HFF-Myc (cell line): ENCODE data around the gene CCNK.

Experiments used
- DNase-seq: peaks from one replicate; pipeline ENCODE4 v3.0.0-alpha.2; 2011; ENCODE audit warnings: low read depth; ENCODE audit errors: extremely low read depth
- H3K4me3 ChIP-seq: replicated peaks from 2 replicates; pipeline ENCODE4 v1.5.1; 2011; ENCODE audit warnings: low read depth, mild to moderate bottlenecking, control low read depth, low read length
- TF ChIP-seq, protein P1 (sequence below): IDR thresholded peaks from 2 replicates; pipeline ENCODE4 v1.5.1; 2012; ENCODE audit warnings: mild to moderate bottlenecking, low read depth, low read length, control low read depth; ENCODE audit errors: missing control alignments

CCNK gene

DNA sequence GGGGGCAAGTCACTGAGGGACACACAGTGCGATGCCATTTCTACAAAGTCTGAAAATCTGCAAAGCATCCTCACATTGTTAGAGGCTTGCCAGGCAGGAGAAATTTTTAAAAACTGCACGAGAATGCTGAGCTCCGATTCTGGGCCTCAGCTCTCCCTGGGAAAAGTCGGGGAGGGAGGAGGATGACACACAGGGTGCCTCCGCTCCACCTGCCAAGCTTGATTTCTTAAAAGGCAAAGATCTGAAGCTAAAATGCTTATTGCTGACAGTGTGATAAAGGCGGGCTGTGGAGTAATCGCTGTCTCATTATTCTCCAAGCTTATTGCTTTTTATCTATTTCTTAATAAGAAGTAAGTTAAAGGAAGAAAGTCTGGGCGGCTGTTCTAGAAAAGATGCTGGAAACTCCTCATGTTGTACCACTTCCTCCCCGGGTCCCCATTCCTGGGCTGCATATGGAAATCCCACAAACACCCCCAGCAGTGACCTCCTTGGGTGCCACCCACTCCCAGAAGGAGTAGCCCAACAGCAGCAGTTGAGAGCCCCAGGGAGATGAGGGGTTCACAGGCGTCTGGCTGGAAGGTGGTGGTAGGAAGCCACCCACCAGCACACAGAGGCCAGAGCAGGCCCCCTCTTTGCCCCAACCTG, 67.8 kb downstream of the CCNK start:
- no peak overlapping the region for H3K4me3 ChIP-seq
- DNase-seq = no peak
- TF ChIP-seq, protein P1, sequence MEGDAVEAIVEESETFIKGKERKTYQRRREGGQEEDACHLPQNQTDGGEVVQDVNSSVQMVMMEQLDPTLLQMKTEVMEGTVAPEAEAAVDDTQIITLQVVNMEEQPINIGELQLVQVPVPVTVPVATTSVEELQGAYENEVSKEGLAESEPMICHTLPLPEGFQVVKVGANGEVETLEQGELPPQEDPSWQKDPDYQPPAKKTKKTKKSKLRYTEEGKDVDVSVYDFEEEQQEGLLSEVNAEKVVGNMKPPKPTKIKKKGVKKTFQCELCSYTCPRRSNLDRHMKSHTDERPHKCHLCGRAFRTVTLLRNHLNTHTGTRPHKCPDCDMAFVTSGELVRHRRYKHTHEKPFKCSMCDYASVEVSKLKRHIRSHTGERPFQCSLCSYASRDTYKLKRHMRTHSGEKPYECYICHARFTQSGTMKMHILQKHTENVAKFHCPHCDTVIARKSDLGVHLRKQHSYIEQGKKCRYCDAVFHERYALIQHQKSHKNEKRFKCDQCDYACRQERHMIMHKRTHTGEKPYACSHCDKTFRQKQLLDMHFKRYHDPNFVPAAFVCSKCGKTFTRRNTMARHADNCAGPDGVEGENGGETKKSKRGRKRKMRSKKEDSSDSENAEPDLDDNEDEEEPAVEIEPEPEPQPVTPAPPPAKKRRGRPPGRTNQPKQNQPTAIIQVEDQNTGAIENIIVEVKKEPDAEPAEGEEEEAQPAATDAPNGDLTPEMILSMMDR = no peak

DNA sequence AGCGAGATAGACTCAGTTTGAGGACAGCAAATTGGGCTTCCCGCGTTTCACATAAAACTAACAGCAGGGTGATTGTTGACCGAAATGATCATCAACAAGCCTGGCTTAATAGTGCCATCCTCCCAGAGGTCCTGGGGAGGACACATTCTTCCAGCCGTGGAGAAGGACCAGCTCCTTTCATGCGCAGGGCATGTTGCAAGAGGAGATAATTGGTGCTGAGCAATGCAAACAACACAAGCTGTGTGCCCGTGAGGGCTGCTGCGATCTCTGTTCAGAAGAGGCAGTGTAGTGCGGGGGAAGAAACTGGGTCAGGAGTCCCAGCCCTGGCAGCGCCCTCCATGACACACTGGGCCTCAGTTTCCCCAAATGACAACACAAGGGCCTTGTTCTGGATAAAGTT, 68.5 kb downstream of the CCNK start:
- TF ChIP-seq, protein P1 = no peak
- no peak for DNase-seq
- no peak overlapping the region for H3K4me3 ChIP-seq

- TF ChIP-seq, protein P1 = no peak
- no peak overlapping the region for H3K4me3 ChIP-seq
- no peak for DNase-seq
Observed at GRCh38 chr14:99550387-99550992, 69.3 kb downstream of the CCNK start.

DNA sequence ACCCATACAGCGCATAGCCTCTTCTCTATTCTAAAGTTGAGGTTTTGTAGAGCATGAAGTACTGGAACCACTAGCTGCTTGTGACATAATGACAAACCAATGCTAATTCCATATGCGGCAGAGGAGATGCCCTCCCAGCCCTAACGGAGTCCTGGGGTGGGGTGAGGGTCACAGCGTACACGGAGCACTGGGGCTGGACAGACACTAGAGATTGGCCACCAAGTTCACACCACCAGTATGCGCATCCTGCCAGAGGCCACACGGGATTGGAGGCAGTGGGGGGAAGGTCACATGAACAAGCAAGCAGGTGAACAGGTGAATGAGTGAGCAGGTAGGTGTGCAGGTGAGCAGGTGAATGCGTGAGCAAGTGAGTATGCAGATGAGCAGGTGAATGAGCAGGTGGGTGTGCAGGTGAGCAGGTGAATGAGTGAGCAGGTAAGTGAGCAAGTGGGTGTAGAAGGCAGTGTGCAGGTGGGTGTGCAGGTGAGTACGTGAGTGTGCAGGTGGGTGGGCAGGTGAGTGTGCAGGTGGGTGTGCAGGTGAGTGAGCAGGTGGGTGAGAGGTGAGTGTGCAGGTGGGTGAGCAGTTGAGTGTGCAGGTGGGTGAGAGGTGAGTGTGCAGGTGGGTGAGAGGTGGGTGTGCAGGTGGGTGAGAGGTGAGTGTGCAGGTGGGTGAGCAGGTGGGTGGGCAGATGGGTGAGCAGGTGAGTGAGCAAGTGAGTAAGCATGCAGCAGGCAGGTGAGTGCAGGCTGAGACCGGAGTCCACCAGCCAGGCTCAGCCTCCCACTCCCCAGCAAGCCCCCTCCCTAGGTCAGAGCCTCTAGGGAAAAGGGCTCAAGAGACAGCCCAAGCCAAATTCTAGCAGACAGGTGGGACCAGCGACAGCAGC, 70.1 kb downstream of the CCNK start:
- no peak for DNase-seq

DNA sequence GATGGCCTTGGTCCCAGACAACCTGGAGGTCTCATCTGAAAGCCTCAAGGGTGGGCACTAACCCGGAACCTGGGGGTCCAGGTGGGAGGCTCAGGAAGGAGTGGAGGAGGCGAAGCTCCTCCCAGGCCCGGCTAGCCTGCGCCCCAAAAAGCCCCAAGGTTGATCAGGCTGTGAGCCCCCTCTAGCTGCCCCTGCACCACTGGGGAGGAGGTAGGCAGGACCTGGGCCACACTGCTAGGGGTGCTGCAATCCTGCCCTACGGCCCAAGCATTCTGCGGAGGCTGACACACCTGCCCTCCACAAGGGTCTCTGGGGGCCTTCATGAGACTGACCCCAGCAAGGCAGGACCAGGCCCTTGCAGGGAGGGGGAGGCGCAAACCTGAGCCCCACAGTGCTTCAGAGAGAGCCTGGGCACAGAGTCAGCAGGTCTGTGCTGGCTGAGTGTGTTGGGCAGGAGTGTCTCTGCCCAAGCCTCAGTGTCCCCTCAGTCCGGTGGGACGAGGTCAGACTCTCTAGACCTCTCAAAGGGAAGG, 70.9 kb downstream of the CCNK start:
- TF ChIP-seq, protein P1 = no peak
- no peak overlapping the region for H3K4me3 ChIP-seq
- DNase-seq = no peak

More for the DNA sequence above, 70.1 kb downstream of the CCNK start:
- TF ChIP-seq, protein P1 = no peak
- H3K4me3 ChIP-seq = no peak overlapping the region

GRCh38 chr14:99552572-99553216, 71.5 kb downstream of the CCNK start:
- TF ChIP-seq, protein P1 = no peak
- no peak overlapping the region for H3K4me3 ChIP-seq
- DNase-seq = no peak
